Measurements from ENCODE around the gene ROBO2.

GRCh38 chr3:77189684-77190083 lies 149.8 kb downstream of the ROBO2 start:
- TF ChIP-seq POLR2A (IDR thresholded peaks at IDR 0.05; ENCODE audit: low read depth, low read length) (no peak), POLR2AphosphoS5 (IDR thresholded peaks at IDR 0.05; ENCODE audit: low read depth, low read length) (no peak), TAF1 (IDR thresholded peaks at IDR 0.05; ENCODE audit: borderline replicate concordance, low read depth, low read length) (no peak)

Measured in GM12892 (cell line).